B cell (primary cell): ENCODE measurements around the gene STARD9. TPM values are rescaled to one million over a fixed set of nuclear protein-coding genes. Genes with fewer than 3 reads are reported as not detected.
A peak's percentile ranks its signal among the peaks of the same experiment; 100 is the strongest.

Experiments
- ATAC-seq: fragments of 200-7000 bp; cut with Tn5 transposase; one replicate; pipeline ENCODE4 v1.10.0; 2021; ENCODE audit warnings: low read depth, mild to moderate bottlenecking, moderate number of reproducible peaks, moderate library complexity
- CTCF ChIA-PET: fragments of 350-600 bp; sonication (Branson Sonifier 250); formaldehyde crosslinking; loops from one replicate; lab custom pipeline; 2021; ENCODE audit warnings: antibody characterized with exemption, inconsistent platforms; lab: Charles Lee
- POLR2A ChIA-PET: fragments of 350-600 bp; sonication (Branson Sonifier 250); formaldehyde crosslinking; loops from one replicate; lab custom pipeline; 2021; ENCODE audit warnings: antibody characterized with exemption; lab: Charles Lee
- DNase-seq: peaks from one replicate; pipeline ENCODE4 v3.0.0; 2013
- H2AFZ ChIP-seq: 2 replicates; pipeline ENCODE4 v1.6.1; 2012; ENCODE audit warnings: mild to moderate bottlenecking, low read depth, low read length; ENCODE audit not compliant: insufficient read depth, poor library complexity, severe bottlenecking
- H3K27ac ChIP-seq, 2 donors: 1 replicate in 1 of 2; 2 replicates in 1 of 2; pipeline ENCODE4 v1.5.1; 2012 to 2013; ENCODE audit warnings: low read length in 2 of 2, mild to moderate bottlenecking in 2 of 2, moderate library complexity in 1 of 2
- H3K27me3 ChIP-seq, 4 experiments: fragments of 200-600 bp in 1 of 4; sonication (generic) in 1 of 4; replicated peaks in 1 of 4; 1 replicate in 2 of 4; 2 replicates in 2 of 4; pipeline versions ENCODE4 v1.6.1 to v1.7.0; 2013 to 2016; ENCODE audit warnings: low read length in 3 of 4, mild to moderate bottlenecking in 2 of 4, mixed read lengths in 1 of 4, moderate library complexity in 1 of 4; ENCODE audit not compliant: insufficient read depth in 4 of 4, control insufficient read depth in 3 of 4; ENCODE audit errors: control extremely low read depth in 1 of 4
- H3K36me3 ChIP-seq, 2 experiments: replicated peaks in 1 of 2; 1 replicate in 1 of 2; 2 replicates in 1 of 2; pipeline versions ENCODE4 v1.6.1 to v1.7.1; 2013; ENCODE audit warnings: low read length in 1 of 2; ENCODE audit not compliant: insufficient read depth in 2 of 2, control insufficient read depth in 1 of 2; ENCODE audit errors: control extremely low read depth in 1 of 2, extremely low read depth in 1 of 2
- H3K4me1 ChIP-seq, 2 donors: fragments of 200-600 bp in 1 of 2; sonication (generic) in 1 of 2; 1 replicate in 1 of 2; 2 replicates in 1 of 2; pipeline versions ENCODE4 v1.5.1 to v1.6.1; 2013 to 2017; ENCODE audit warnings: low read length in 2 of 2; ENCODE audit not compliant: control insufficient read depth in 2 of 2, insufficient read depth in 2 of 2
- H3K4me2 ChIP-seq: replicated peaks from 2 replicates; pipeline ENCODE3; 2012; ENCODE audit warnings: mild to moderate bottlenecking, low read depth, low read length; ENCODE audit not compliant: poor library complexity, severe bottlenecking
- H3K4me3 ChIP-seq, 5 experiments: fragments of 200-600 bp in 1 of 5; sonication (generic) in 1 of 5; 1 replicate in 3 of 5; 2 replicates in 2 of 5; pipeline versions ENCODE4 v1.5.1 to v1.7.0; 2011 to 2016; ENCODE audit warnings: low read length in 4 of 5, mild to moderate bottlenecking in 4 of 5, low read depth in 2 of 5, control low read depth in 1 of 5, moderate library complexity in 1 of 5; ENCODE audit not compliant: insufficient read depth in 1 of 5; ENCODE audit errors: control extremely low read depth in 1 of 5, extremely low read depth in 1 of 5
- H3K79me2 ChIP-seq: fragments of 200-600 bp; sonication (generic); one replicate; pipeline ENCODE4 v1.6.0; 2016; ENCODE audit warnings: low read length; ENCODE audit not compliant: control insufficient read depth, insufficient read depth
- H3K9ac ChIP-seq: fragments of 200-600 bp; sonication (generic); 2 replicates; pipeline ENCODE4 v1.6.1; 2017; ENCODE audit warnings: mild to moderate bottlenecking, low read length, moderate library complexity
- H3K9me3 ChIP-seq, 3 donors: one replicate each; pipeline versions ENCODE4 v1.6.1 to v1.7.1; 2013; ENCODE audit warnings: low read length in 2 of 3; ENCODE audit not compliant: control insufficient read depth in 2 of 3, insufficient read depth in 1 of 3; ENCODE audit errors: control extremely low read depth in 1 of 3
- H4K20me1 ChIP-seq: 2 replicates; pipeline ENCODE4 v1.6.0; 2012; ENCODE audit warnings: mild to moderate bottlenecking, low read length; ENCODE audit not compliant: insufficient read depth, control insufficient read depth, poor library complexity, severe bottlenecking
- H3K27ac Mint-ChIP-seq: one replicate; pipeline ENCODE4 v1.8.0; 2021; ENCODE audit warnings: mixed read lengths
- H3K27me3 Mint-ChIP-seq: one replicate; pipeline ENCODE4 v1.8.0; 2021; ENCODE audit warnings: mixed read lengths
- H3K4me1 Mint-ChIP-seq: one replicate; pipeline ENCODE4 v1.8.0; 2021; ENCODE audit warnings: mixed read lengths
- H3K4me3 Mint-ChIP-seq: one replicate; pipeline ENCODE4 v1.8.0; 2021; ENCODE audit warnings: mixed read lengths
- H3K9me3 Mint-ChIP-seq: one replicate; pipeline ENCODE4 v1.8.0; 2022; ENCODE audit warnings: mixed read lengths; ENCODE audit not compliant: insufficient read depth
- CTCF ChIP-seq: fragments of 200-600 bp; IDR thresholded peaks from one replicate; pipeline ENCODE4 v1.8.0; 2022; ENCODE audit warnings: antibody characterized with exemption, mild to moderate bottlenecking
- EZH2 ChIP-seq: IDR thresholded peaks from 2 replicates; pipeline ENCODE4 v1.6.1; 2012; ENCODE audit warnings: borderline replicate concordance, low read depth, mild to moderate bottlenecking, moderate library complexity, low read length; ENCODE audit not compliant: insufficient read depth, poor library complexity, severe bottlenecking
- WGBS: methylation state at CpG from one replicate; pipeline ENCODE4 v1.1.5; 2013; ENCODE audit warnings: missing lambda C conversion rate; ENCODE audit not compliant: insufficient coverage; 5-methylcytosine and 5-hydroxymethylcytosine counted together
- intact Hi-C: fragments of 100-400 bp; cut with micrococcal nuclease; formaldehyde crosslinking; loops from one replicate; pipeline ENCODE4 v1.10.0; 2022
- polyA plus RNA-seq: library from polyadenylated mRNA; depleted of rRNA; stranded (reverse); fragments of >200 nt; gene quantifications from 2 replicates; pipeline ENCODE4 v1.2.3, GENCODE V29; 2012
- total RNA-seq, 2 donors: library from RNA; stranded (reverse); fragments of 120-200 nt in 1 of 2; gene quantifications; 1 replicate in 1 of 2; 2 replicates in 1 of 2; pipeline versions ENCODE4 v1.2.3 to v1.2.4, GENCODE V29; 2013 to 2022

The STARD9 gene
- total and polyA plus RNA-seq, 2 donors (not counting 1 experiment from before 2014, with no cell fraction given), result 5.0 to 23.1 TPM

- DNase-seq (peak; percentile 40), ATAC-seq (peak; percentile 44)
- Mint-ChIP-seq H3K4me1 (peaks cover 61% of the 10 kb centered on the region), H3K4me3 (peak overlapping the region; percentile 75), H3K27me3 (no peaks in the 10 kb centered on the region), H3K27ac (peak overlapping the region; percentile 81), H3K9me3 (no peaks in the 10 kb centered on the region)
- Histone ChIP-seq H3K27ac (peak overlapping the region in 1 of 2 donors; percentile 64), H3K9ac (peak overlapping the region; percentile 33), H3K4me2 (peak overlapping the region; percentile 56), H3K4me3 (peak overlapping the region in 2 of 5 experiments; percentile 3 to 26), H3K4me1 (peaks cover 40 to 49% of the 10 kb centered on the region in 2 donors), H3K27me3 (no peaks in the 10 kb centered on the region), H3K79me2 (no peaks in the 10 kb centered on the region), H3K36me3 (no peaks in the 10 kb centered on the region), H4K20me1 (no peaks in the 10 kb centered on the region), H3K9me3 (peaks cover 0 to 8% (median 6%) of the 10 kb centered on the region in 3 donors), H2AFZ (peak overlapping the region; percentile 60)
- 0% methylated on average over 1 of the region's 8 CpGs for WGBS
- TF ChIP-seq CTCF, result no peak
- TF ChIP-seq EZH2, result no peak
- CTCF ChIA-PET, result interaction anchor here (1.0 to 1.7 kb wide), 4 partner anchors 9 to 30 kb away, joined by 3 to 4 read pairs (median 3); partner anchors contain the start of gene STARD9
- intact Hi-C loops, result loop anchor here (1.0 kb wide), 1 partner anchor 24 kb away; no protein-coding TSS in a partner anchor
- POLR2A ChIA-PET, result interaction anchor here (0.5 to 2.4 kb wide), 3 partner anchors 30 to 114 kb away, joined by 3 to 5 read pairs (median 4); partner anchors contain the start of genes STARD9 and ZNF106
Observed at GRCh38 chr15:42604894-42605744, 29.7 kb downstream of the STARD9 start.
